Thyroid gland (tissue), 4 donors: ENCODE data around the gene TRPM2.

Experiments
- CTCF ChIP-seq, 6 experiments: fragments of 200-600 bp in 3 of 6; fragments of 450-650 bp in 3 of 6; sonication (generic) in 3 of 6; IDR thresholded peaks; one replicate each; pipeline ENCODE4 v1.5.1; 2016 to 2019; ENCODE audit warnings: antibody characterized with exemption in 6 of 6, mild to moderate bottlenecking in 2 of 6, inconsistent platforms in 1 of 6, moderate library complexity in 1 of 6
- POLR2A ChIP-seq, 2 donors: fragments of 450-650 bp; IDR thresholded peaks; one replicate each; pipeline ENCODE4 v1.6.1; 2017; ENCODE audit warnings: antibody characterized with exemption in 2 of 2, mild to moderate bottlenecking in 2 of 2, moderate library complexity in 1 of 2

GRCh38 chr21:44374601-44375280 is 21.3 kb downstream of the TRPM2 start:
- TF ChIP-seq POLR2A (IDR thresholded peaks at IDR 0.05) = no peak
- no peak for TF ChIP-seq CTCF (IDR thresholded peaks at IDR 0.05)
